WERI-Rb-1 (cell line): ENCODE measurements around the gene GALNT17.

Experiments used
- DNase-seq: peaks from one replicate; pipeline ENCODE4 v3.0.0-alpha.2; 2020
- H3K27ac ChIP-seq: fragments of 250-450 bp; sonication (Bioruptor Pico); 2 replicates; pipeline ENCODE4 v1.5.1; 2020; ENCODE audit warnings: mild to moderate bottlenecking, moderate library complexity
- H3K27me3 ChIP-seq: fragments of 250-450 bp; sonication (Bioruptor Pico); 2 replicates; pipeline ENCODE4 v1.5.1; 2021; ENCODE audit warnings: mild to moderate bottlenecking, low read depth, moderate library complexity; ENCODE audit not compliant: insufficient read depth, severe bottlenecking
- H3K36me3 ChIP-seq: fragments of 250-450 bp; sonication (Bioruptor Pico); 2 replicates; pipeline ENCODE4 v1.5.1; 2020; ENCODE audit warnings: mild to moderate bottlenecking, moderate library complexity
- H3K4me3 ChIP-seq: 2 replicates; pipeline ENCODE4 v1.5.1; 2011; ENCODE audit warnings: low read depth, mild to moderate bottlenecking, control low read depth, low read length
- H3K9me3 ChIP-seq: fragments of 250-450 bp; sonication (Bioruptor Pico); 2 replicates; pipeline ENCODE4 v1.5.1; 2021; ENCODE audit warnings: mild to moderate bottlenecking, moderate library complexity; ENCODE audit not compliant: severe bottlenecking
- CTCF ChIP-seq: IDR thresholded peaks from 2 replicates; pipeline ENCODE4 v1.5.1; 2011; ENCODE audit warnings: low read depth, mild to moderate bottlenecking, control low read depth, inconsistent platforms, low read length

The GALNT17 gene

GRCh38 chr7:71237945-71238344 is 106.0 kb downstream of the GALNT17 start:
- peaks cover 3% of the 10 kb centered on the region for H3K27me3 ChIP-seq
- H3K9me3 ChIP-seq: no peaks in the 10 kb centered on the region
- DNase-seq: no peak
- no peak for TF ChIP-seq CTCF
- no peak overlapping the region for H3K27ac ChIP-seq
- no peak overlapping the region for H3K4me3 ChIP-seq
- H3K36me3 ChIP-seq: no peaks in the 10 kb centered on the region

DNA sequence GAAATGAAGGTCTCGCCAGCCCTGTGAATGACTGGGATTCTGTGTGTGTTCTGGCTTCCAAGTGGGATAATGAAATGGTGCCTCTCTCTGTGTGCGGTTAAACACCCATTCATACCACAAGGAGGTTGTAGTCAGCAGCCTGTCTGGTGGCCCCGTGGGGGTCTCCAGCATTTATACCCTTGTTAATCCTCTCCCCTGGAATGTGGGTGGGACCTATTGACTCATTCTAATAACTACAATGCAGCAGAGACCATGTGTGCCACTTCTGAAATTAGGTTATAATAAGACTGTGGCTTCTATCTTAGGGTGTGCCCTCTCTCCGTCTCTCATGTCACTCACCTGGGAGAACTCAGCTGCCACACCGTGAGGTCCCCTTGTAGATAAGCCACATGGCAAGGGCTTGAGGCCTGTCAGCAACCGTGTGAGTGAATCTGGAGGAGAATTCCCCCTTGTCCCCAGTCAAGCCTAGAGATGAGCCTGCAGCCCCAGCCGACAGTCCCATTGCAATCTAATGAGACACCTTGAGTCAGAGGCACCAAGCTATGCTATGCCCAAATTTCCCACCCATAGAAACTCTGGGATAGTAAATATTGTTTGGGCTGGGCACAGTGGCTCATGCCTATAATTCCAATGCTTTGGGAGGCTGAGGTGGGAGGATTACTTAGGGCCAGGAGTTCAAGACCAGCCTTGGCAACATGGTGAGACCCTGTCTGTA is 106.8 kb downstream of the GALNT17 start:
- TF ChIP-seq CTCF: no peak
- no peak overlapping the region for H3K27ac ChIP-seq
- no peaks in the 10 kb centered on the region for H3K36me3 ChIP-seq
- no peak overlapping the region for H3K4me3 ChIP-seq
- peaks cover 3% of the 10 kb centered on the region for H3K27me3 ChIP-seq
- no peak for DNase-seq
- no peaks in the 10 kb centered on the region for H3K9me3 ChIP-seq

- Histone ChIP-seq H3K36me3 (no peaks in the 10 kb centered on the region), H3K27me3 (peaks cover 3% of the 10 kb centered on the region)
- TF ChIP-seq CTCF: no peak
Measured at GRCh38 chr7:71239586-71240268, 107.8 kb downstream of the GALNT17 start.

DNA sequence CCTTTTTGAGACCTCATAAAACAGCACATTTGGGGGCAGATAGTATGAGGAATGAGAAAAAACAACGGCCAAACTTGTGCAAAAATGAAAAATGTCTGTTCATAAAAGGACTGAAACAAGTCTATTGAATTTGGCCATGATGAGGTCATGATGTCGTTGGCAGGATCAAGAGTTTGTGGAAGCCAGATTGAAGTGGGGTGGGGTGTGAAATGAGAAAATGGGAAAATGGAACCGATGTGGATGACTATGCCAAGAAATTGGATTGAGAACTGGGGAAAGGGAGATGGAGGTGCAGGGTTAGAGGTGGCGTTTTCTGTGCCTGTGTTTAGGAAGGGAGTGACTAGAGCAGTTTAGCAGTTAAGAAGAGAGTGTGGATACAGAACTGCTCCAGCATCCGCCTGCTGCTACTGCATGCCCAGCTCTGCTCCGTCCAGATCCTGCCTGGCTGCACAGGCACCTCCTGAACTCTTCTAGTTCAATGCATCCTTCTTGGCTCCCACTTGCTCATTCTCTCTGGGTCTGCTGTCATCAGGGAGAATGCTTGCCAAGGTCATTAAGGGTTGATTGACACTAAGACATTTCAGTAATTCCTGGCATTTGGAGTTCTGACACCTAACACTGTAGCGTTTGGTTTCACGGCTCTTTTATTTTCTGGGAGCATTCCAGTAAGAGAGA is 111.9 kb downstream of the GALNT17 start:
- no peak for TF ChIP-seq CTCF
- Histone ChIP-seq H3K27me3 (no peaks in the 10 kb centered on the region), H3K4me3 (no peak overlapping the region), H3K9me3 (no peaks in the 10 kb centered on the region), H3K27ac (no peak overlapping the region), H3K36me3 (no peaks in the 10 kb centered on the region)
- no peak for DNase-seq

More at GRCh38 chr7:71239586-71240268, 107.8 kb downstream of the GALNT17 start:
- Histone ChIP-seq H3K27ac (no peak overlapping the region), H3K4me3 (no peak overlapping the region), H3K9me3 (no peaks in the 10 kb centered on the region)
- no peak for DNase-seq

GRCh38 chr7:71245038-71245437 is 113.1 kb downstream of the GALNT17 start:
- Histone ChIP-seq H3K27me3 (no peaks in the 10 kb centered on the region), H3K9me3 (no peaks in the 10 kb centered on the region), H3K27ac (no peak overlapping the region), H3K4me3 (no peak overlapping the region), H3K36me3 (no peaks in the 10 kb centered on the region)
- no peak for TF ChIP-seq CTCF
- no peak for DNase-seq
